ENCODE measurements around the gene RHOC. TPM values are rescaled to one million over a fixed set of nuclear protein-coding genes. Genes with fewer than 3 reads are reported as not detected.
"Not testable (repeated sequence)": the region's sequence is repeated elsewhere in the genome, so short reads cannot be mapped to it uniquely, and the experiment has no call there.

The RHOC gene
- total and polyA plus RNA-seq, 3 experiments from 2014 or later, result 20.3 to 53.2 (median 23.0) TPM

DNA sequence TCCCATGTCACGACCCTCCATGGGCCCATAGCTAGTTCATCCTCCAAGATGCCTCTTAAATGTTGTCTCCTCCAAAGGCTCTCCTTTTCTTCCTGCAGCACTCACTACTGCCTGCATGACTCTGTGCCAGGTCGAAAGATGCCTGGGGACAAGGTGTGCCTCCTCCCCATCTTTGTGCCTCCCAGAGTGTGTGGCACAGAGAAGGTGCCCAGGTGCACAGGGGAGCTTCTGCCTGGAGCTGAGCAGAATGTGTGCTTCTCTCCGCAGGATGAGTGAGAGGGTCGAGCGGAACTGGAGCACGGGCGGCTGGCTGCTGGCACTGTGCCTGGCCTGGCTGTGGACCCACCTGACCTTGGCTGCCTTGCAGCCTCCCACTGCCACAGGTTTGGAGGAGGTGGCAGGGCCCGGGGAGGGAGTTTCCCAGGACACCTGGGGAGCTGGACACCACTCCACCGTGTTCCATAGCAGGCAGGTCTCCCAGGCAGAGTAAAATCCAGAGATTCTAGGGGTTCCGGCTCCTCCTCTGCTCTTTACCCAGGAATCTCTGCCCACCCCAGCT is 15.1 kb upstream of the RHOC start:
- Histone ChIP-seq H3K27ac (ENCODE audit: low read depth, low read length) (no peak overlapping the region), H3K27me3 (ENCODE audit: insufficient read depth, low read length, poor library complexity, severe bottlenecking) (peaks cover 8% of the 10 kb centered on the region), H3K36me3 (ENCODE audit: insufficient read depth, low read length) (no peaks in the 10 kb centered on the region), H3K4me1 (ENCODE audit: insufficient read depth, low read length) (no peaks in the 10 kb centered on the region), H3K9me3 (ENCODE audit: low read length) (no peaks in the 10 kb centered on the region), H3K4me3 (ENCODE audit: low read length) (no peak overlapping the region)
- H3K9me3 Mint-ChIP-seq, result no peaks in the 10 kb centered on the region
- H3K4me3 Mint-ChIP-seq, result no peak overlapping the region
- CTCF ChIA-PET, result no interaction called here
- H3K4me1 Mint-ChIP-seq, result peaks cover 9 to 18% (median 11%) of the 10 kb centered on the region in 3 donors
- POLR2A ChIA-PET, result no interaction called here
- DNase-seq, result no peak
- H3K36me3 Mint-ChIP-seq, result peaks cover 0 to 1% (median 0%) of the 10 kb centered on the region in 3 donors
- H3K27me3 Mint-ChIP-seq, result peaks cover 10 to 24% of the 10 kb centered on the region in 2 donors
- H3K27ac Mint-ChIP-seq, result no peak overlapping the region

DNA sequence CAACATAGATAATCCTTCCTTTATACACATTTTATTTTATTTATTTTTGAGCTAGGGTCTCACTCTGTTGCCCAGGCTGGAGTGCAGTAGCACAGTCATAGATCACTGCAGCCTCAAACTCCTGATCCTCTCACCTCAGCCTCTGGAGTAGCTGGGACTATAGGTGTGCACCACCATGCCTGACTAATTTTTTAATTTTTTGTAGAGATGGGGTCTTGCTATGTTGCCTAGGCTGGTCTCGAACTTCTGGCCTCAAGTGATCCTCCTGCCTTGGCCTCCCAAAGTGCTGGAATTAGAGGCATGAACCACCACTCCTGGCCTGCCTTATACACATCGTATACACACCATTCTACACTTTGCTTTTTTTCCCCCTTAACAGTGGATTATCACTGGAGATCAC is 14.4 kb upstream of the RHOC start:
- H3K36me3 ChIP-seq (ENCODE audit: insufficient read depth, low read length); H3K4me1 ChIP-seq (ENCODE audit: insufficient read depth, low read length); H3K4me3 ChIP-seq (ENCODE audit: low read length); H3K36me3 Mint-ChIP-seq; H3K9me3 Mint-ChIP-seq; H3K27ac ChIP-seq (ENCODE audit: low read depth, low read length); H3K9me3 ChIP-seq (ENCODE audit: low read length); H3K27me3 ChIP-seq (ENCODE audit: insufficient read depth, low read length, poor library complexity, severe bottlenecking); DNase-seq; POLR2A ChIA-PET: not testable (repeated sequence)
- H3K27ac Mint-ChIP-seq, result peak overlapping the region in 1 of 8 donors; percentile 51
- peaks cover 10 to 24% of the 10 kb centered on the region in 2 donors for H3K27me3 Mint-ChIP-seq
- CTCF ChIA-PET, result interaction anchor here (1.6 to 3.7 kb wide), 2 partner anchors 8 to 352 kb away, joined by 5 to 23 read pairs; partner anchors contain the start of gene LRIG2
- peaks cover 11 to 19% (median 12%) of the 10 kb centered on the region in 3 donors for H3K4me1 Mint-ChIP-seq
- peak overlapping the region in 1 of 7 donors; percentile 59 for H3K4me3 Mint-ChIP-seq

DNA sequence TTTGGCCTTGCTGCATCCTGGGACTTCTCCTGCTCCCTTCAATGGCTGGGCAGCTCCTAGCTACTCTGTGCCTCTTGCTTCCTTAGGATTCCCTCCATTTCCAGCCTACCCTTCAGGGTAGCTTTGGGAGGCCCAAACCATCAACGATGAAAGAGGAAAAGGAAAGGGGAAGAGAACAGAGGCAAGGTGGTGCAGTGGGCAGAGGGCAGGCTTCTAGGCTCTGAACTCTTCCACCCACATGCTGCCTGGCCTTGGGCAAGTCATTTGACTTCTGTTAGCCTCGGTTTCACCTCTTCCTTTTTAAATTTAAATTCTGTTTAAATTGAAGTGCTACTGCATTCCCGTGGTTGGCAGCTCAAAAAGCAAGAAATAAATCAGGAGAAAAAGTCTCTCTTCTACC is 13.9 kb upstream of the RHOC start:
- H3K27ac Mint-ChIP-seq, result no peak overlapping the region
- POLR2A ChIA-PET, result no interaction called here
- H3K27me3 ChIP-seq (ENCODE audit: insufficient read depth, low read length, poor library complexity, severe bottlenecking), result peaks cover 8% of the 10 kb centered on the region
- peaks cover 0 to 1% (median 0%) of the 10 kb centered on the region in 3 donors for H3K36me3 Mint-ChIP-seq
- H3K27ac ChIP-seq (ENCODE audit: low read depth, low read length), result no peak overlapping the region
- no peaks in the 10 kb centered on the region for H3K9me3 ChIP-seq (ENCODE audit: low read length)
- H3K9me3 Mint-ChIP-seq, result no peaks in the 10 kb centered on the region
- no peak overlapping the region for H3K4me3 ChIP-seq (ENCODE audit: low read length)
- H3K36me3 ChIP-seq (ENCODE audit: insufficient read depth, low read length), result no peaks in the 10 kb centered on the region
- no peak for DNase-seq
- CTCF ChIA-PET, result interaction anchor here (1.3 to 3.7 kb wide), 4 partner anchors 9 to 352 kb away, joined by 5 to 23 read pairs (median 10); partner anchors contain the start of gene LRIG2
- peaks cover 7% of the 10 kb centered on the region for H3K4me1 ChIP-seq (ENCODE audit: insufficient read depth, low read length)
- peaks cover 10 to 24% of the 10 kb centered on the region in 2 donors for H3K27me3 Mint-ChIP-seq
- H3K4me3 Mint-ChIP-seq, result no peak overlapping the region
- H3K4me1 Mint-ChIP-seq, result peaks cover 15 to 24% (median 17%) of the 10 kb centered on the region in 3 donors

DNA sequence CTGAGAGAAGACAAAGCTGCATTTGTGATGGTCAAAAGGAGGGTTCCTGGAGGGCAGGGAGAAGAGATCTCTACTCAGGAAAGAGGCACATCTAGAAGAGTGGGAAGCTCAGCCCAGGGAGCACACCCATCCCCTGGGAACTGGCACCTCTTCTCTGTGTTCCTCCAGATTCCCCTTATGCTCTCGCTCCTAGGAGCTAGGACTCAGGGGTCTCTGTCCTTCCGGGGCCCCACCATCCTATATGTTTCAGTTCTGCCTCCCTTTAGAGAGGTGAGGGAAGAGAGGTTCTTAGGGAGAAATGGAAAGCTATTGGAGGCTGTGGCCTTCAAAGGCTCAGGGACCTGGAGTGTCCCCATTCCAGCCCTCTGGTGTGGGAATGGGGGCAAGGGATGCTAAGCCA is 12.8 kb upstream of the RHOC start:
- H3K36me3 ChIP-seq (ENCODE audit: insufficient read depth, low read length), result no peaks in the 10 kb centered on the region
- no peak for DNase-seq
- Mint-ChIP-seq H3K27me3 (peaks cover 9 to 24% of the 10 kb centered on the region in 2 donors), H3K27ac (no peak overlapping the region), H3K4me3 (no peak overlapping the region), H3K36me3 (peaks cover 0 to 2% (median 1%) of the 10 kb centered on the region in 3 donors), H3K4me1 (peaks cover 17 to 29% (median 21%) of the 10 kb centered on the region in 3 donors), H3K9me3 (no peaks in the 10 kb centered on the region)
- CTCF ChIA-PET, result interaction anchor here (0.6 to 3.7 kb wide), 14 partner anchors 10 to 370 kb away, joined by 3 to 23 read pairs (median 4); partner anchors contain the start of genes LRIG2, MOV10 and SLC16A1
- no peaks in the 10 kb centered on the region for H3K9me3 ChIP-seq (ENCODE audit: low read length)
- no peak overlapping the region for H3K27ac ChIP-seq (ENCODE audit: low read depth, low read length)
- no peak overlapping the region for H3K4me3 ChIP-seq (ENCODE audit: low read length)
- POLR2A ChIA-PET, result no interaction called here
- peaks cover 10% of the 10 kb centered on the region for H3K4me1 ChIP-seq (ENCODE audit: insufficient read depth, low read length)
- peaks cover 8% of the 10 kb centered on the region for H3K27me3 ChIP-seq (ENCODE audit: insufficient read depth, low read length, poor library complexity, severe bottlenecking)

DNA sequence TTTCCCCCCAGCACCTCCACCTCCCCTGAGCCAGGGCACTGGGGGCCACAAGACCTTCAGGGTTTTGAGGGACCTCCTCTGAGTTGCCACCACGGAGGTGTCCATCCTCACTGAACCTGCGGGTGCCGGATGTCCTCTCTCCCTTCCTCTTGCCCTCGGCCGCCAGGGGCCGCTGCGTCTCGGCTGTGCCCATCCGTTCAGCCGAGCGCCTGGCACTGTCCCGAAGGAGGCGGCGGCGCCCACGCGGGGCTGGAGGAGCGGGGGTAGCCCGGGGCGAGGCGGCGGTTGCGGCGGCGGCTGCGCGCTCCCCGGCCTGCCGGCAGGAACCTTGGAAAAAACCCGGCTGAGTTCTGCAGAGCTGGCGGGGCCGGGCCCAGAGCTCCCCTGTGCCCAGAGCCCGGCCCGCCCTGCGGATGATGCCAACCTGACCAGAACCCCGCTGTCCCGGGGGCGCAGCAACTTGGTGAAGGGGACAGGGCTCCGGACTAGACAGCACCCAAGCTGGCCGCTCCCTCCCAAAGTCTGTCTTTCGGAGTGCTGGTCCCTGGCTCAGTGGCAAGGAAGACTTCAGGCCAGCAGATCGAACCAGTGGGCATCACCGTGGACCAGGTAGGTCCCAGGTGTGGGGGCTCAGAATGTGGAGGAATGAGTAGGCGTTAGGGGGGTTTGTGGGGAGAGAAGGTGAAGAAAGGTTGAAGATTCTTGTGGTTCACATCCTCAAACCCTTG is 11.9 kb upstream of the RHOC start:
- Mint-ChIP-seq H3K36me3 (peaks cover 0 to 3% (median 2%) of the 10 kb centered on the region in 3 donors), H3K4me1 (peaks cover 24 to 37% (median 24%) of the 10 kb centered on the region in 3 donors), H3K4me3 (peak overlapping the region in 4 of 7 donors; percentile 27 to 46 (median 42)), H3K27ac (peak overlapping the region in 1 of 8 donors; percentile 84), H3K27me3 (peaks cover 11 to 27% of the 10 kb centered on the region in 2 donors), H3K9me3 (no peaks in the 10 kb centered on the region)
- H3K4me3 ChIP-seq (ENCODE audit: low read length), result no peak overlapping the region
- no peaks in the 10 kb centered on the region for H3K9me3 ChIP-seq (ENCODE audit: low read length)
- H3K36me3 ChIP-seq (ENCODE audit: insufficient read depth, low read length), result no peaks in the 10 kb centered on the region
- H3K27me3 ChIP-seq (ENCODE audit: insufficient read depth, low read length, poor library complexity, severe bottlenecking), result peaks cover 13% of the 10 kb centered on the region
- POLR2A ChIA-PET, result no interaction called here
- peak; percentile 59 to 79 (median 67) for DNase-seq
- CTCF ChIA-PET, result interaction anchor here (0.6 to 3.7 kb wide), 21 partner anchors 8 to 963 kb away, joined by 3 to 23 read pairs (median 3); partner anchors contain the start of genes LRIG2, MOV10, SLC16A1 and ST7L
- H3K4me1 ChIP-seq (ENCODE audit: insufficient read depth, low read length), result peaks cover 19% of the 10 kb centered on the region
- no peak overlapping the region for H3K27ac ChIP-seq (ENCODE audit: low read depth, low read length)

DNA sequence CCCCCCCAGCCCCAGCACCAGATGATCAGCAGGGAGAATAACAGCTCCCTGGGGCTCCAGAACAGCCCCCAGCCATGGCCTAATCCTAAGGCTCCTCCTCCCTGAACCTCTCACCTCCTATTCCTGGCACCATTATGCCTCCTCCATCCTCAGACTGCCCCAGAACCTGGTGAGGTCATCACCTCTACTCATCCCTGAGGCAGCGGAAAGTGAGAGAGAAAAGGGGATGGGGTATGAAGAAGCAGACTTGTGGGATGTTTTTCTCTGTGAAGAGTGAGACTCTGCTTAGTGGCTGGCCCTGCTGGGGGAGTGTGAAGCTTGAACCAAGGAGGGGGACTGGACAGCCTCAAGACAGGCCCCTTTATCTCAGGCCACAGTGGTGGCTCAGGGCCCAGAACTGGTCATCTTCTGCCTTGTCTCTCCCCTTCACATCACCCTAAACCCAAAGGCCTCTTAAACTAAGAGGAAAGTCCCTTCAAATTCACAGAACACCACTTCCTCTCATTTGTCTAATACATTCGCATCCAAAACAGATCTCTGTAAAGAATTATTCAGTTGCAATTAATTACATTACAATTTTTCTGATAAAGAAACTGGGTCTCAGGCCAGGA is 10.4 kb upstream of the RHOC start:
- Mint-ChIP-seq H3K36me3 (peaks cover 0 to 2% (median 2%) of the 10 kb centered on the region in 3 donors), H3K27ac (peak overlapping the region in 1 of 8 donors; percentile 46), H3K9me3 (no peaks in the 10 kb centered on the region), H3K4me1 (peaks cover 18 to 27% (median 21%) of the 10 kb centered on the region in 3 donors), H3K27me3 (peaks cover 11 to 22% of the 10 kb centered on the region in 2 donors), H3K4me3 (peak overlapping the region in 1 of 7 donors; percentile 13)
- Histone ChIP-seq H3K4me3 (ENCODE audit: low read length) (no peak overlapping the region), H3K27me3 (ENCODE audit: insufficient read depth, low read length, poor library complexity, severe bottlenecking) (peaks cover 13% of the 10 kb centered on the region), H3K9me3 (ENCODE audit: low read length) (no peaks in the 10 kb centered on the region), H3K27ac (ENCODE audit: low read depth, low read length) (no peak overlapping the region), H3K4me1 (ENCODE audit: insufficient read depth, low read length) (peaks cover 20% of the 10 kb centered on the region), H3K36me3 (ENCODE audit: insufficient read depth, low read length) (no peaks in the 10 kb centered on the region)
- ChIA-PET CTCF (interaction anchor here (0.9 to 4.3 kb wide), 14 partner anchors 9 to 964 kb away, joined by 3 to 40 read pairs (median 5); partner anchors contain the start of genes LRIG2 and RHOC), POLR2A (no interaction called here)
- DNase-seq, result no peak

DNA sequence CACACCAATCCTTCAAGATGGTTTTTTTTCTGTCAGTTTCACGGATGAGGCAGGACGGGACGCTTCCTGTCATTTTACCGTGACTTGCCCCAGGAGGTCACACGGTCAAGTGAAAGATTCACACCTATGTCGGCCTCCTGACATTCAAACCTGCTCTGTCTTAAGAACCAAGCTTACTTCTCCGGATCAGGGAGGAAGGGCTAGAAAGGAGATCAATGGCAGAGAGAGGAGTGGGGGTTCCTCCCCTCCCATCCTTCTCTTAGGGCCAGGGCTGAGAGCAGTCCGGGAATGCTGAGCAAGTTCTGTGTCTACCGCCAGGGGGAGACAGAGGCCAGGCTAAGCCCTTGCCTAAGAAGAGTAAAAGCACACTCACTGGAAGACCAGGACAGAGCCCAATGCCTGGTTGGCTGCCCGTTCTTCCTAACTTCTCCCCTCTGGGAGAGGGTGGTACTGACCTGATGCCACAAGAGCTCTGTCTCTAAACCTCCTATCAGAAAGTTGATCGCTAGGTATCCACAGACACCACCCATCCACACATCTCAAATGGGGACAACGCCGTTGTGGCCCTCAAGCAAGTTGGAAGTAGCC is 9.3 kb upstream of the RHOC start:
- H3K36me3 Mint-ChIP-seq, result peaks cover 0 to 2% (median 2%) of the 10 kb centered on the region in 3 donors
- peaks cover 20% of the 10 kb centered on the region for H3K4me1 ChIP-seq (ENCODE audit: insufficient read depth, low read length)
- H3K9me3 Mint-ChIP-seq, result no peaks in the 10 kb centered on the region
- no peaks in the 10 kb centered on the region for H3K36me3 ChIP-seq (ENCODE audit: insufficient read depth, low read length)
- H3K4me3 ChIP-seq (ENCODE audit: low read length), result peak overlapping the region; percentile 87
- H3K4me3 Mint-ChIP-seq, result peak overlapping the region; percentile 85 to 96 (median 92)
- DNase-seq, result peak; percentile 68 to 85 (median 76)
- peak overlapping the region; percentile 83 to 97 (median 92) for H3K27ac Mint-ChIP-seq
- H3K27me3 ChIP-seq (ENCODE audit: insufficient read depth, low read length, poor library complexity, severe bottlenecking), result peaks cover 13% of the 10 kb centered on the region
- POLR2A ChIA-PET, result interaction anchor here (0.5 to 2.4 kb wide), 5 partner anchors 9 to 357 kb away, joined by 3 to 14 read pairs (median 12); partner anchors contain the start of genes LRIG2 and MOV10
- H3K4me1 Mint-ChIP-seq, result peaks cover 18 to 27% (median 21%) of the 10 kb centered on the region in 3 donors
- H3K27me3 Mint-ChIP-seq, result peaks cover 9 to 14% of the 10 kb centered on the region in 2 donors
- H3K27ac ChIP-seq (ENCODE audit: low read depth, low read length), result peak overlapping the region; percentile 54
- CTCF ChIA-PET, result interaction anchor here (0.8 to 4.3 kb wide), 26 partner anchors 9 to 965 kb away, joined by 3 to 40 read pairs (median 5); partner anchors contain the start of genes CAPZA1, LRIG2, MOV10 and RHOC
- H3K9me3 ChIP-seq (ENCODE audit: low read length), result no peaks in the 10 kb centered on the region

Measured in CD8-positive, alpha-beta memory T cell (primary cell).